ENCODE measurements around the gene TUBB8B.
"Not testable (repeated sequence)": the region's sequence is repeated elsewhere in the genome, so short reads cannot be mapped to it uniquely, and the experiment has no call there.

TUBB8B gene

GRCh38 chr18:12773-13172 is 36.6 kb downstream of the TUBB8B start:
- DNase-seq (ENCODE audit: low read depth, low spot score) = not testable (repeated sequence)

GRCh38 chr18:11383-12274 is 37.8 kb downstream of the TUBB8B start:
- DNase-seq (ENCODE audit: low read depth, low spot score) = not testable (repeated sequence)

GRCh38 chr18:10624-11184 is 38.7 kb downstream of the TUBB8B start:
- DNase-seq (ENCODE audit: low read depth, low spot score) = not testable (repeated sequence)

- DNase-seq (ENCODE audit: low read depth, low spot score) = peak; percentile 3
Observed at GRCh38 chr18:9937-10336, 39.5 kb downstream of the TUBB8B start.

Measured in astrocyte of the hippocampus (primary cell).